GM12872 (cell line): ENCODE data around the gene PLEKHG2.

Experiments used
- TF ChIP-seq, protein P1 (sequence below): IDR thresholded peaks from 3 replicates; pipeline ENCODE4 v1.5.1; 2011; ENCODE audit warnings: low read depth, mild to moderate bottlenecking, low read length, moderate library complexity; ENCODE audit not compliant: insufficient read depth

PLEKHG2 gene

DNA sequence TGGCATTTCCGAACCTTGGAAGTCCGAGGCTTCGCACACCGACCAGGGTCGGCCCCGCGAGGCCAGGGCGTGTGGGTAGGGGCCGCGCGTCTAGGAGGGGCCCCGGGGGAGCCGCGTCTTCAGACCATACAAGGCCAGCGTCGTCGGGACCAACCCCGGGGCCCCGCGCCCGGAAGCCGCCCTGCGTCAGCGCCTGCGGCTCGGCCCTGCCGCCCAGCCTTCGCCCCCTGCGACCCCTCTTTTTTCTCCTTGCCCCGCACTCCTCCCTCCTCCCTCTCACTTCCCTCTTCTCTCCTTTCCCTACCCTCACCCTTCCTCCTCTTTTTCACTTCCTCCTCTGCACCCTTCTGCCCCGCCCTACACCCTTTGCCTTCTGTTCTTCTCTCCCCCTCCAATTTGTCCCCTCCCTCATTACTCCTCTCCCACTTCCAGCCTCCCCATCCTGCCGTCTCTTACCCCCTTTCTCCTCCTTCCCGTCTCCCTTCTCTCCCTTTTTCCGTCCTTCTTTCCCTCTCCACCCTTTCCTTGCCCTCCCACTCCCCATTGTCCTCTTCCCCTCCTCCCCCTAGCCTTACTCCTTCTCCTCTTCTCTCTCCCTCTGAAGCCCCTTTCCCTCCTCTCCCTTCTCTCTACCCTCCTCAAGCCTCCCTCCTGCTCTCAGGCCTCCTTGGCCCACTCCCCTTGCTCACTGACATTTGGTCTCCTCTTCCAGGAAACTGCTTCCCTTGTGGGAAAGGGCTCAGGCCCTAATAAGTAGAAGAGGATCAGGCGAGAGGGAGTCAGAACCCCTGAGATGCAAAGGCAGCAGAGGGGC, 2.2 kb upstream of the PLEKHG2 start:
- TF ChIP-seq, protein P1, sequence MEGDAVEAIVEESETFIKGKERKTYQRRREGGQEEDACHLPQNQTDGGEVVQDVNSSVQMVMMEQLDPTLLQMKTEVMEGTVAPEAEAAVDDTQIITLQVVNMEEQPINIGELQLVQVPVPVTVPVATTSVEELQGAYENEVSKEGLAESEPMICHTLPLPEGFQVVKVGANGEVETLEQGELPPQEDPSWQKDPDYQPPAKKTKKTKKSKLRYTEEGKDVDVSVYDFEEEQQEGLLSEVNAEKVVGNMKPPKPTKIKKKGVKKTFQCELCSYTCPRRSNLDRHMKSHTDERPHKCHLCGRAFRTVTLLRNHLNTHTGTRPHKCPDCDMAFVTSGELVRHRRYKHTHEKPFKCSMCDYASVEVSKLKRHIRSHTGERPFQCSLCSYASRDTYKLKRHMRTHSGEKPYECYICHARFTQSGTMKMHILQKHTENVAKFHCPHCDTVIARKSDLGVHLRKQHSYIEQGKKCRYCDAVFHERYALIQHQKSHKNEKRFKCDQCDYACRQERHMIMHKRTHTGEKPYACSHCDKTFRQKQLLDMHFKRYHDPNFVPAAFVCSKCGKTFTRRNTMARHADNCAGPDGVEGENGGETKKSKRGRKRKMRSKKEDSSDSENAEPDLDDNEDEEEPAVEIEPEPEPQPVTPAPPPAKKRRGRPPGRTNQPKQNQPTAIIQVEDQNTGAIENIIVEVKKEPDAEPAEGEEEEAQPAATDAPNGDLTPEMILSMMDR = no peak

DNA sequence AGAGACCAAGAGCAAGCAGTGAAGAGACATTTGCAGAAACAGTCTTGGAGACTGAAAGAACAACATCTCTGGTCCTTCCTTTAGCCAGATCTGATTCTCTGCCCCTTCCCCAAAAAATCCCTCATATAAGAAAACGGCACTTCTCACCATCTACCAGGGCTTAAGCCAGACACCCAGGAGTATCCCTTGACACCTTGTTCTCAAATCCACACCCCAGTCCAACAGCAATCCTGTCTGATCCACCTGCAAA, 1.7 kb upstream of the PLEKHG2 start:
- TF ChIP-seq, protein P1 = no peak

DNA sequence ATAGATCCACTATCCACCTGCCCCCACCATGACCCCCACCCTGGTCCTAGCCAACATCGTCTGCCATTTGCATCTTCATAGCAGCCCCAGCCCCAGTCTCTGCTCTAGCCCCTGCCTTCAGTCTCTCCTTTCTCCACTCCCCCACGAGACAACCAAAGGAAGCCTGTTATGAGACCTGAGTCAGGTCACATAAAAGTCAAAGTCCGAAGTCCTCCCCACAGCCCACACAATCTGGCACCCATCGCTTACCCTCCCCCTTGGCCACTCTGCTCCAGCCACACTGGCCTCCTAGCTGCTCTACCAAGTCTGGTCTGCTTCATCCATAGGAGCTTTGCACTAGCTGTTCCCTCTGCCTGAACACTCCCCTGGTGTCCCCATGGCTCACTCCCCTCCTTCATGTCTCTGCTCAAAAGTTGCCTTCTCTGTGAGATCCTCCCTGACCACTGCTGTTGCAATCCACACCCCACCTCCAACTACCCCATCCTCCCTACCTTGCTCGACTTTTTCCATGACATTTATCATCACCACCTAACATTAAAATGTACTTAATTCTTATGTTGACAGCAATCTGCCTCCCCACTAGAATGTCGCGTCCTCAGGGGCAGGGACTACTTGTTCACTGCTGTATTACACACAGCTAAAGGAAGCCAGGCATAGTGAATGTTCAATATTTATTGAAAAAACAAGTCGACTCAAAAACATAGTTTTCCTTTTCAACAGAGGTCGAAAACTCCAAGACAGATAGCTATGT, 1.2 kb upstream of the PLEKHG2 start:
- TF ChIP-seq, protein P1 = no peak

DNA sequence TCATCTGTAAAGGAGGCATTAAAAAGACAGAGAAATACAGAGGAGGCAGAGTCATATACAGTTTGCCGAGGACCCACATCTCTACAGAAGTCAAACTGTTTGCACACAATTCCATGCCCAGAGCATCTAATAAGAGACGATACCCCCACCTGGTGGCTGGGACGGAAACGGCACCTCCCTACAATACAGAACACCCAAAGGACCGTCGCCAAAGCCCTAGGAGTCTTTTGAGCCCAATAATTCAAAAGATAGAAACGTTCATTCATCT, 703 bp upstream of the PLEKHG2 start:
- TF ChIP-seq, protein P1 = peak; percentile 86

DNA sequence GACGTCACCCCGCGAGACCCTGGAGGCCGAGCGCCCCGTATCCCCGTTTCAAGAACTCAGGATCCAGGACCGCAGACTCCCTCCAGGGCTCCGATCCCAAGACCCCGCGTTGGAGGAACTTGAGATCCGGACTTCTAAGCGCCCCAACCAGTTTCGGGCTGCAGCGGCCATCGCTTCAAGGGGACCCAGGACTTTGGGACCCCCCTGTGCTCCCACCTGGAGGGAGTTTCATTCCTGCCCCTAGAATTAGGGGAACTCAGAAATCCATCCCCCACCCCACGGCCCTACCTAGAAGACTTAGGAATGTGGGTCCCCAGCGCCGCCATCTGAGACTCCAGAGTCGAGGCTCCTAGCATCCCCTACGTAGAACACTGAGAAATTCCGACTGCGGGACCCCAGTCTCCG, 400 bp downstream of the PLEKHG2 start:
- TF ChIP-seq, protein P1 = no peak

DNA sequence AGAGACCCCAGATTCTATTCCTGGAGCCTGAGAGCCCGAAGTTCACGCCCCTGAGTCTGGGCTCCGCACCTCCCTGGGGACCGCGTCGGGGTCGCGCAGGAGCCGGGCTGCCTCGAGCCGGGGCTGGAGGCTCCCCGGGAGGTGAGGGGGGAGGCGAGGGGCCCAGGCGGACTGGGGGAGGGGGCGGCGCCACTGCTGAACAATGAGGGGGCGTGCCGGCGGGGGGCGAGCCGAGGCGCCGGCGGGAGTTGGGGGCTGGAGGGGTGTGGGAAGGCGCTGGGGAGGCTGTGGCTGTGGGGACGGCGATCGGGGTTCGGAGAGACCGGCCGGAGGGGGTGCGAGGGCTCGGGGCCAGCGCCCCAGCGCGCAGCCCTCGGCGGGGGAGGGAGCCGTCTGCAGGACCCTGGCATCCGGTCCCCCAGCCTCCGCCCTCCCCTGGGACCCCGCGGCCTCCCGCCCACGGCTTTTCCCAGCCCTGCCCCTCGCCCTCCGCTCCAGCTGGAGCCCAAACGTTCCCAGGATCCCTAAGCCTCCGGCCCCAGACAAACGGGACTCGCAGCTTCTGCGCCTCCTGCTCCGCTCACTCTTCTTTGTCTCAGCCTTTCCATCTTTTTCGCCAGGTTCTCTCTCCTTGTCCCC, 922 bp downstream of the PLEKHG2 start:
- TF ChIP-seq, protein P1 = no peak

DNA sequence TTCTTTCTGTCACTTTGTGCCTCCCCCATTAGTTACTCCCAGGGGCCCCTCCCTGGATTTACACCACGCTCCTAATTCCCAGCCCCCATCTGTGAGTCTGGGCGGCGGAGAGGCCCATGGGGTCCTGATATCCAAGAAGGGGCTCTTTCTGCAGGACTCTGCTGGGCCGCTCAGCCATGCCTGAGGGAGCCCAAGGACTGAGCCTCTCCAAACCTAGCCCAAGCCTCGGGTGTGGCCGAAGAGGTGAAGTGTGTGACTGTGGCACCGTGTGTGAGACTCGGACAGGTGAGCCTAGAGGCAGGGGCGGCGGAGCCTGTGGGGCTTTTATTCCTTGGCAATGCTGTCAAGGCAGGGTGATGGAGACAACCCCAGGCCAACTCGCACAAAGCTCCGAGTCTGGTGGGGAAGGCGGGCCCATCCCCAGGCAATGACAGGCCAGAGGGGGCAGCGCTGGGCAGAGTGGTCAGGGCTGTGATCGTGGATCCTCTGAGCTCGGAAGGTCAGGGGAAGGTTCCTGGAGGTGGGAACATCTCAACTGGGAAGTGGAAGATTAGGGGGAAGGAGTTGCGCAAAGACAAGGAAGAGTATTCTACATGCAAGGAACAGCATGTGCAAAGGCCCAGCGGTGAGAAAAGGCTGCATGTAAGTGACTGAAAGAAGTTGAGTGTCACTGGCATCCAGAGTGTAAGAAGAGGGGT, 1.6 kb downstream of the PLEKHG2 start:
- TF ChIP-seq, protein P1 = peak; percentile 32; the same call in 1 of the 3 replicates
